ENCODE data around the gene CLDN6.

CLDN6 gene

DNA sequence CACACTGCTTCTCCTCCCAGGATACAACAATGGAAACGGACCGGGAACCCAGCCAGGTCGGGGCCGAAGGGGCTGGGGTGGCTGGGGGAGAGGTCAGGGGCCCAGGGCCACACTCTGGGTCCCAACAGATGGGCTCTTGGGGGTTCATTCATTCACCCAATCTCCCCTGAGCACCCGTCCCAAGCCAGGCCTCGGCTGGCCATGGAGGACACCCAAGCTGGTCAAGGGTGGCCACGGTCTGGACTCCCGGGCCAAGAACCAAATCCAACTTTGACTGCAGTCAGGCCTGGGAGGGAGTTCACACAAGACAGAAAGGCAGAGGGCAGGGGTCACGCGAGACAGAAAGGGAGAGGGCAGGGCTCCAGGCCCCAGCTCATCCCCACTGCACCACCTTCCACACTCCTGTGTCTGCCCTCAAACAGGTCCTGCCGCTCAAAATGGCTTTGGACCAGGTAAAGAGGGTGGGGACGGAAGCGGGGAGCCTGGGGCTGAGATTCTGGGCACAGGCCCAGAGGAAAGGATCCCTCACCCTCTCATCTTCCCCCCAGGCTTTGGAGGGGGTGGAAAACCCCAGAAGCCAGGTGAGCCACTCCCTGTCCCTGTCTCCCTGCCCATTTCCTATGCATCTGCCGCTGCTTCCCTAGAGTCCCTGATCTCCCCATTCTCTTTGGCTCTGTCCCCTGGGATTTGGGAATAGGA, 25.5 kb downstream of the CLDN6 start (continued):
- no peak for TF ChIP-seq ZC3H10 (CRISPR knock-in tag; IDR thresholded peaks at IDR 0.05)

- TF ChIP-seq SNAI2 (CRISPR knock-in tag; IDR thresholded peaks at IDR 0.05) (no peak), ARNTL (CRISPR knock-in tag; IDR thresholded peaks at IDR 0.05; ENCODE audit: borderline replicate concordance, low read depth) (no peak), PPARA (CRISPR knock-in tag; IDR thresholded peaks at IDR 0.05; ENCODE audit: borderline replicate concordance) (no peak), CSDC2 (CRISPR knock-in tag; IDR thresholded peaks at IDR 0.05) (no peak), GLIS3 (CRISPR knock-in tag; IDR thresholded peaks at IDR 0.05) (no peak), ZFP3 (CRISPR knock-in tag; IDR thresholded peaks at IDR 0.05) (no peak), BACH2 (CRISPR knock-in tag; IDR thresholded peaks at IDR 0.05; ENCODE audit: borderline replicate concordance) (no peak), TSHZ2 (CRISPR knock-in tag; IDR thresholded peaks at IDR 0.05) (no peak), RARB (CRISPR knock-in tag; IDR thresholded peaks at IDR 0.05) (no peak)
- ATAC-seq, result no peak
Observed at GRCh38 chr16:2991566-2992261, 26.3 kb downstream of the CLDN6 start.

- no peak for ATAC-seq
- TF ChIP-seq ZC3H10 (CRISPR knock-in tag; IDR thresholded peaks at IDR 0.05) (no peak), RARB (CRISPR knock-in tag; IDR thresholded peaks at IDR 0.05) (no peak), ZNF565 (CRISPR knock-in tag; conservative IDR thresholded peaks at IDR 0.05; ENCODE audit: low read depth) (no peak), TCF4 (CRISPR knock-in tag; IDR thresholded peaks at IDR 0.05; ENCODE audit: borderline replicate concordance) (no peak), CSDC2 (CRISPR knock-in tag; IDR thresholded peaks at IDR 0.05) (no peak), TSHZ2 (CRISPR knock-in tag; IDR thresholded peaks at IDR 0.05) (no peak), TOX (CRISPR knock-in tag; IDR thresholded peaks at IDR 0.05; ENCODE audit: borderline replicate concordance) (no peak), BACH2 (CRISPR knock-in tag; IDR thresholded peaks at IDR 0.05; ENCODE audit: borderline replicate concordance) (no peak), POU6F1 (CRISPR knock-in tag; IDR thresholded peaks at IDR 0.05; ENCODE audit: borderline replicate concordance, low read depth) (no peak), ISL1 (CRISPR knock-in tag; IDR thresholded peaks at IDR 0.05) (no peak), OSR1 (CRISPR knock-in tag; IDR thresholded peaks at IDR 0.05) (no peak), PPARA (CRISPR knock-in tag; IDR thresholded peaks at IDR 0.05; ENCODE audit: borderline replicate concordance) (no peak), ESRRG (CRISPR knock-in tag; IDR thresholded peaks at IDR 0.05) (no peak), SNAI2 (CRISPR knock-in tag; IDR thresholded peaks at IDR 0.05) (no peak), ZNF70 (CRISPR knock-in tag; IDR thresholded peaks at IDR 0.05) (no peak), ARNTL (CRISPR knock-in tag; IDR thresholded peaks at IDR 0.05; ENCODE audit: borderline replicate concordance, low read depth) (no peak), GLIS3 (CRISPR knock-in tag; IDR thresholded peaks at IDR 0.05) (no peak), ZFP3 (CRISPR knock-in tag; IDR thresholded peaks at IDR 0.05) (no peak)
- TF ChIP-seq, protein P1, sequence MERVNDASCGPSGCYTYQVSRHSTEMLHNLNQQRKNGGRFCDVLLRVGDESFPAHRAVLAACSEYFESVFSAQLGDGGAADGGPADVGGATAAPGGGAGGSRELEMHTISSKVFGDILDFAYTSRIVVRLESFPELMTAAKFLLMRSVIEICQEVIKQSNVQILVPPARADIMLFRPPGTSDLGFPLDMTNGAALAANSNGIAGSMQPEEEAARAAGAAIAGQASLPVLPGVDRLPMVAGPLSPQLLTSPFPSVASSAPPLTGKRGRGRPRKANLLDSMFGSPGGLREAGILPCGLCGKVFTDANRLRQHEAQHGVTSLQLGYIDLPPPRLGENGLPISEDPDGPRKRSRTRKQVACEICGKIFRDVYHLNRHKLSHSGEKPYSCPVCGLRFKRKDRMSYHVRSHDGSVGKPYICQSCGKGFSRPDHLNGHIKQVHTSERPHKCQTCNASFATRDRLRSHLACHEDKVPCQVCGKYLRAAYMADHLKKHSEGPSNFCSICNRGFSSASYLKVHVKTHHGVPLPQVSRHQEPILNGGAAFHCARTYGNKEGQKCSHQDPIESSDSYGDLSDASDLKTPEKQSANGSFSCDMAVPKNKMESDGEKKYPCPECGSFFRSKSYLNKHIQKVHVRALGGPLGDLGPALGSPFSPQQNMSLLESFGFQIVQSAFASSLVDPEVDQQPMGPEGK (CRISPR knock-in tag; IDR thresholded peaks at IDR 0.05; ENCODE audit: borderline replicate concordance), result no peak
- TF ChIP-seq, protein P2, sequence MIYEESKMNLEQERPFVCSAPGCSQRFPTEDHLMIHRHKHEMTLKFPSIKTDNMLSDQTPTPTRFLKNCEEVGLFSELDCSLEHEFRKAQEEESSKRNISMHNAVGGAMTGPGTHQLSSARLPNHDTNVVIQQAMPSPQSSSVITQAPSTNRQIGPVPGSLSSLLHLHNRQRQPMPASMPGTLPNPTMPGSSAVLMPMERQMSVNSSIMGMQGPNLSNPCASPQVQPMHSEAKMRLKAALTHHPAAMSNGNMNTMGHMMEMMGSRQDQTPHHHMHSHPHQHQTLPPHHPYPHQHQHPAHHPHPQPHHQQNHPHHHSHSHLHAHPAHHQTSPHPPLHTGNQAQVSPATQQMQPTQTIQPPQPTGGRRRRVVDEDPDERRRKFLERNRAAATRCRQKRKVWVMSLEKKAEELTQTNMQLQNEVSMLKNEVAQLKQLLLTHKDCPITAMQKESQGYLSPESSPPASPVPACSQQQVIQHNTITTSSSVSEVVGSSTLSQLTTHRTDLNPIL (CRISPR knock-in tag; IDR thresholded peaks at IDR 0.05; ENCODE audit: low read depth), result no peak
Observed at GRCh38 chr16:2990891-2991290, 27.1 kb downstream of the CLDN6 start.
